GM18909 (cell line): ENCODE data around the gene A3GALT2.
A peak's percentile ranks its signal among the peaks of the same experiment; 100 is the strongest.
"Not testable (repeated sequence)": the region's sequence is repeated elsewhere in the genome, so short reads cannot be mapped to it uniquely, and the experiment has no call there.

Experiments
- ATAC-seq: cut with Tn5 transposase; IDR thresholded peaks from one replicate; pipeline ENCODE4 v1.9.1; 2021; ENCODE audit warnings: mild to moderate bottlenecking; ENCODE audit not compliant: unreplicated experiment, poor library complexity

A3GALT2 gene

DNA sequence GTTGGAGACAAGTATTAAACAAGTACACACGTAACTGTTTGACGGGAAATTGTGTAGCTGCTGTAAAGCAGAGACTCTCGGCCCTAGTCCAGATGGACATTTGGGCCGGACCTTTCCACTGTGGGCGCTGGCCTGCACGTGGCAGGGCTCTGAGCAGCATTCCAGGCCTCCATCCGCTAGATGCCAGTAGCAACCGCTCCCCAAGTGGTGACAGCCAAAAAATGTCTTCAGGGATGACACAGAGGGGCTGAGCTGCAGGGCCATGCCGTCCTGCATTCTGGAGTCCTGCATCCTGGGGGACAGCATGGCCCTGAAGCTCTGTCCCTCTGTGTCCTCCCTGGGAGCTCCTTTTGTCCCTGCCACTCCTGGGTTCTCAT is 24.8 kb downstream of the A3GALT2 start:
- no peak for ATAC-seq

DNA sequence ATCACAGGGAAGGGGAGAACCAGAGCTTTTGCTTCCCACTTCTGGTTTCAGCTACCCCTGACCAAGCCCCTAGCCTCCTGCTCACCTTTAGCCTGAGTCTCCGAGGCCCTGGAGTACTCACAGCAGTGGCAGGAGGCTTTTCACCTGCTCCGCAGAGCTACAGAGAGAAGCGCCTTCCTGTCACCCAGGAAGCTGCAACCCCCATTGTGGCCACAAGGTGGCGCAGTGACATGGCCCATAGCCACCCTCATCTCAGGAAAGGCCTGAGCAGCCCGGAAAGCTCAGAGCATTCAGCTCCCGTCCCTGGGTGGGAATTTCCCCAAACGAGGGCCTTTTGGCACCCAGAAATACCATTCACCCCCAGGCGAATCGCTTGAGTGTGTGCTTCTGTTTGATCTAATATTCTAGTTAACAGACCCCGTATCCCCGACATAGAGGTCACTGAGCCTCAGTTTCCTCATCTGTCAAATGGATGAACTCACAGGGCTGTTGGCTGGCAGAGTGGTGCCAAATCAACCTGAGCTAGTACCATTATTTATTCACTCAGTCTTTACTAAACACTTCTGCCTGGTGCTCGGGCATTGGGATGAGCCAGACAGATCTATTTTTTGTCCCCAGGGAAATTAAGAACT is 25.3 kb downstream of the A3GALT2 start:
- peak; percentile 79 for ATAC-seq

DNA sequence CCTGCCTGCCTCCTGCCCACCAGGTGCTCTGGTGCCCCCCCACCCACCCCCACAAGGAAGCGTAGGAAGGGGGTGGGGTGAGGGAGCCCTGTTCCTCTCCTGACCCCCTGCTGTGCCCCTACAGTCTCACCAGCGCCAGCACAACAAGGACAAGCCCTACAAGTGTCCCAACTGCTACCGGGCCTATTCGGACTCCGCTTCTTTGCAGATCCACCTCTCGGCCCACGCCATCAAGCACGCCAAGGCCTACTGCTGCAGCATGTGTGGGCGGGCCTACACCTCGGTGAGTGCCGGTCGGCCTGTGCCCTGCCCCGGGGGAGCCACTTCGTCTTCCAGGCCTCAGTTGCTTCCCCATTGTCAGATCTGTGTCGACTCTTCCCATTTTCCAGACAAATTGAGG is 25.9 kb downstream of the A3GALT2 start:
- ATAC-seq: no peak

DNA sequence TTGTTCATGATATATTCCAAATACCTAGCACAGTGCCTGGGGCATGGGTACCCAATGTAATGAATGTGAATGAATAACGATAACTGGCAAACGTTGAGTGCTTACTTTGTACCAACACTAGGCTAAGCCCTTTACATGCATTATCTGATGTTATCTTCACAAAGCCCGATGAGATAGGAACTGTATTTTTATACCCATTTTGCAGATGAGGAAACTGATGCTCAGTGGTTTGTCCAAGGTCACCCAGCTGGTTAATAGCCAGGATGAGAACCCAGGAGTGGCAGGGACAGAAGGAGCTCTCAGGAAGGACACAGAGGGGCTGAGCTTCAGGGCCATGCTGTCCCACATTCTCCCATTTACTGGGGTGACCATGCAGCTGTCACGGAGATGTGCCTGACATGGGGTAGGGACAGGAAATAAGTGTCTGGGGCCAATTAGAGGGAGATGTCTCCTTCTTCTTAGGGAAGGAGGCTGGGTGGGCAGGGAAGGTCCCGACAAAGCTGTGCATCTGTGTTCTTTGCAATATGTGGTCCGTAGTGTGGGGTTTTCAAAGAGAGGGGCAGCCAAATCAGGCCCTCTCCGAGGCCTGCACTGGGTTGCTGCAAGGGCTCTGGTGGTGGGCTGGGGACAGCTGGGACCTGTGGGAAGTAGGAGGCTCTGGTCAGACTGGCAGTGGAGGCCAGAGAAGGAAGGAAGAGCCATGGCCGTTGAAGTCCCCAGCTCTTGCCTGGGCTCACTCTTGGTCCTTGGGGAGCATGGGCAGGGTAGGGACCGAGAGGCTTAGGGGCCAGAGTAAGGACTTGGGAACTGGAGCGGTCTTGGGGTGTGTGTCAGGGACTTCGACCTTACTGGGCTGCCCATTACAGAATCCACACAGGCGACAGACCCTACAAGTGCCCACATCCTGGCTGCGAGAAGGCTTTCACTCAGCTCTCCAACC is 26.6 kb downstream of the A3GALT2 start:
- no peak for ATAC-seq

DNA sequence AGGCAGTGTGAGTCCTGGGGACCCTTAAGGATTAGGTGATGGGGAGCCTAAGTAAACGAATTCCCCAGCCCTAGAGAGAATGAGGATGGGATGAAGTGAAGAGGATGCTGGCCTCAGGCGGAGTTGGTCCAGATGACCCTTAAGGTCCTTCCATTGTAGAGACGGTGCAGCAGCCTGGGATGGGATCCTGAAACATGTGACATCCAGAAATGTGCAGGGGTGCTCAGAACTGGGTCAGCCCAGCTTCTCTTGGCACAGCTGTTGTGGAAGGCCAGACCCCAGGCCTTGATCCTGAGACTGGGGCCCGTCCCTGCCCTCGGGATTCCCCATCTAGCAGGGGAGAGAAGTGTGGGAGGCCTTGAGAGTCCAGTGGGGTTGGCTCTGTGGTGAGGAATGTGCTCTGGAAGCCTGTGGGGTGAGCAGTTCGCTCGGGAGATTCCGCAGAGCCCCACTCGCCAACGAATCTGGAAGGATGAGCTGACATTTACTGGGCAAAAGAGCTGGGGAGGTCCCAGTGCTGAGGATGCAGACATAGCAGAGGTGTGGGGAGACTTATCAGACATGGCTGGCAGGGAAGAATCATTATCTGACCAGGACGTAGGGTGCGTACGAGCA is 28.1 kb downstream of the A3GALT2 start:
- ATAC-seq: no peak

DNA sequence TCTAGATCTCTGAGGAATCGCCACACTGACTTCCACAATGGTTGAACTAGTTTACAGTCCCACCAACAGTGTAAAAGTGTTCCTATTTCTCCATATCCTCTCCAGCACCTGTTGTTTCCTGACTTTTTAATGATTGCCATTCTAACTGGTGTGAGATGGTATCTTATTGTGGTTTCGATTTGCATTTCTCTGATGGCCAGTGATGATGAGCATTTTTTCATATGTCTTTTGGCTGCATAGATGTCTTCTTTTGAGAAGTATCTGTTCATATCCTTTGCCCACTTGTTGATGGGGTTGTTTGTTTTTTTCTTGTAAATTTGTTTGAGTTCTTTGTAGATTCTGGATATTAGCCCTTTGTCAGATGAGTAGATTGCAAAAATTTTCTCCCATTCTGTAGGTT is 30.3 kb downstream of the A3GALT2 start:
- not testable (repeated sequence) for ATAC-seq

DNA sequence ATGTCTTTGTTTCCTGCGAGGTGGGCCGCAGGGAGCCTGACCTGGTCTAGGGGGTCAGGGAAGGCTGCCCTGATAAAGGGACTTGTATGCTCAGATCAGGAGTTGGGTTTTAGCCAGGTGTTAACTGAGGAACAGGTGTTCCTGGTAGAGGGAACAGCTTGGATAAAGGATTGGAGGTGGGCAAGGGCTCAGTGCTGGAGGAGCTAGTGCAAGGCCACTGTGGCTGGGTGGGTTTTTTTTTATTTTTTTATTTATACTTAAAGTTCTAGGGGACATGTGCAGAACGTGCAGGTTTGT is 31.1 kb downstream of the A3GALT2 start:
- ATAC-seq: no peak

DNA sequence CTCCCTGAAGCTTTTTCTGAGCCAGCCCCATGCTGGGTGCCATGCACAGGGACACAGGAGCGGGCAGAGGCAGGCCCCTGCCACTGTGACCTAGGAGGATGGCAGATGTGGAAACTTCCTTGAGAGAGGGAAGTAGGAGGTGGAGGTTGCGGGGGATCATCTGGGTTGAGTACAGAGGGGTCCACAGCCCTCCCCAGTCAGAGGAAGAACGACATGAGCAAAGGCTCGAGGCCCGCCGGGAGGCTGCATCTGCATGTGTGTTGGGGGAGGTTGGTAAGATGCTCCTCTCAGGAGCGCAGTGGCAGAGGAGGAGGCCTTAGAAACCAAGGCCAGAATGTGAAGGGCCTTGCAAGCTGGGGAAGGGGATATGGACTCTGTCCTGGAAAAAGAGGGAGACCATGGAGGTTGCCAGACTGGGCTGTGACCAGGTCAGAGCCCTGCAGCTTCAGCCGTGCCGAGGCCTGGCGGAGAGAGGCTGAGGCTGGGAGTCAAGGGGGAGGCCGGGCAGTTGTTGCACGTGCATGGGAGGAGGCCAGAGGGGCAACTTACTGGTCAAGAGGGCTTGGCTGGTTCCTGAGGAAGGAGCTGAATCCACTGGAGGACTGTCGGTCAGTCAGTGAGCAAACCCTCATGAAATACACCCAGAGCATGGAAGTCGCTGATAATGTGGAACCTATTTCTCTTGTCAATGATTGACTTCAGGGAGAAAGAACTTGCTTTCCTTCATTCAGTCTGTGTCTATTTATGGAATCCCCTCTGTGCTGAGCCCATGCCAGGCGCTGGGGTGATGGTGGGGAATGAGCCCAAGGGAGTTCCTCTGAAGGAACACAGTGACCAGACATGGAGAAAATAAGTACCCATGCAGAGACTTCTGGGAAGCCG is 31.7 kb downstream of the A3GALT2 start:
- no peak for ATAC-seq

DNA sequence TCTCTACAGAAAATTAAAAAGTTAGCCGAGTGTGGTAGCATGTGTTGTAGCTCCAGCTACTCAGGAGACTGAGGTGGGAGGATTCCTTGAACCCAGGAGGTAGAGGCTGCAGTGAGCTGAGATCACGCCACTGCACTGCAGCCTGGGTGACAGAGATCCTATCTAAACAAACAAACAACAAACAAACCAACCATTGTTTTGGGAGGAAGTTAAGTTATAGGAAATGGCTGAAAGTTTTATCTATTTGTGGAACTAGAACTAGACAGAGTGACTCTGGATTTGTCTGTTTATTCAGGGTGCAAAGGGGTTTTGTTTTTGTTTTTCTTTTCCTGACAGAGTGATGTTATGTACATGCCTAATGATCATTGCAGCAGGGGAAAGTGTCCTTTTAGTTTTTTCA is 33.6 kb downstream of the A3GALT2 start:
- no peak for ATAC-seq

DNA sequence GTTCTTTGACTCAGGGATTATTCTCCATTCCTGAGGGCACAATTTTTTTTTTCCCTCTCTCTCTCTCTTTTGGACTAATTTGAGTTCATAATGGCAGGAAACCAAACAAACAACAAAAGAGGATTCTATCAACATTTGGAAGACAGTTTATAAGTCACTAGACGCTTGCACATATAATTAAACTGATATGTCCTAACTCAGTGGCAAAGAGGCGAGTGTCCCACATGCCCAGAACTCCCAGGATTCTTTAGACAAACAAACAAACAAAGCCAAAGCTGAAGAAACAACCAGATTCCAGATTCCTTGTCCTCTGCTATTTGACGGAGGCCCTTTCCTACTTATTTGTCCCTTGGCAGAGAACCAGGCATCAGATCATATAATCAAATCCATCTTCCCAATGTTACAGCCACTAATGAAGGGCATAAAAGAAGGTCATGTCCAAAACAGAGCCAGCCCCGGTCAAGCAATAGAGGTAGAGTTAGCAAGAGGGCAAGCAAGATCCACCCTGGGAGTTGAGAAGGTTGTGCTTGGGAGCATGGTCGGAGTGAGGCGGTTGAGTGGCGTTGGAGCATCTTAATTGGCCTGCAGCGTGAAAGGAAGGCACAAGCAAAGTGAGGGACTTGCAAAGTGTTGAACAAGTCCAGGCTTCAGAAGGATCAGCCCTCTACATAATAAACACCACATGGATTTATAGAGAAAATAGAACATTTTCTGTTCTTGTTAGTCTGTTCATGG is 34.3 kb downstream of the A3GALT2 start:
- ATAC-seq: no peak

DNA sequence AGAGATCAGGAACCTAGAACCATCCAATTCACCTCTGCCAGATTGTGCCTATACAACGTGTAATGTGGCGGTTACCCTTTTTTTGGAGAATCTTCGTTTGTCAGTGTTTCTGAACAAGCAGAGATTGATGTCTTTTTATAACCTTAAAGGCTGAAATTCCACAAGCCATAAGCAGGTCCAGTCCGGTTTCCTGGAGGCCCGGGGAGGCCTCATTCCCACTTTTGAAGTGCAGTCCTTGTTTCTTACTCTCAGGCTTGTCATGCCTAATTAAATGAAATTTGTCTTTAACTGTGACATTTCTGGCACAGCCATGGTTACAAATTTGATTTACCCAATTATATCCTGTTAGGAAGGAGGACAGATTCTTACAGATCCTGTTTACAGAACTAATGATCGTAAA is 36.8 kb downstream of the A3GALT2 start:
- ATAC-seq: no peak

DNA sequence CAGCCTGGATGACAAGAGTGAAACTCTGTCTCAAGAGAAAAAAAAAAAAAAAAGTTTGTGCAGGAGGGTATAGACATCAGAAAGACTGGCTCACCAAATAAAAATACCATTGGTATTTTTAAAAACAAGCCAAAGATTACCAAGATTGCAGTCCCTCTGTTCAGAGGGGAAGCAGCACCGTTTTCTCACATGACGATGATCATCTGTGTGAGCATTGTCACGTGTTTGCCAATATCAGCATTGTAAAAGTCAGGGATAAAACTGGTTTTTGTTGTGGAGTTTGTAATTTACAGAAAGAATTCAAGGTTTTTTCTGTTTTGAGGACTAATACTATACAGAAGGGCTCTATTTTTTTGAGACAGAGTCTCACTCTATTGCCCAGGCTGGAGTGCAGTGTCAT is 38.1 kb downstream of the A3GALT2 start:
- no peak for ATAC-seq

DNA sequence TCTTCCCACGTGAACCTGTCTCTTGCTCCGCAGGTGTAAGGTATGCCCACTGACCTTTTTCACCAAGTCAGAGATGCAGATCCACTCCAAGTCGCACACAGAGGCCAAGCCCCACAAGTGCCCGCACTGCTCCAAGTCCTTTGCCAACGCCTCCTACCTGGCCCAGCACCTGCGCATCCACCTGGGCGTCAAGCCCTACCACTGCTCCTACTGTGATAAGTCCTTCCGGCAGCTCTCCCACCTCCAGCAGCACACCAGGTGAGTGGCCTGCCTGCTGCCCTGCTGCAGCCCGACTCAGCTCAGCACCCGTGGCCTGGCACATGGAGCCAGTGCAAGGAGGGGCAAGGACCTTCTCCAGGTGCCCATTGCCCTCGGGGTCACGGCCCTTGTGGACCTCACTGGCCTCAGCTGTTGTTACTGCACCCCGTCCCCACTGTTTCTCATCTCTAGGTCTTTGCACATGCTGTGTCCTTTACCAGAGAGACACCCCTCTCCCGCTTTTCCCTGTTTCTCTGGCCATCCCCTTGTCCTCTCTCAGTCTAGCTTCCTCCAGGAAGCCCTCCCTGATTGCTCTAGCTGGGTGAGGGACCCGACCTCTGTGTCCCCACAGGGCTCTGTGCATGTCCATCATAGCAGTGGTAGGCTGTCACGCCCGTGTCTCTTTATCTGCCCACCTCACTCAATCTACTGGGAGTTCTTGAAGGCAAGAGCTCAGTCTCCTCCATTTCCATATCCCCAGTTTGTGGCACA is 39.2 kb downstream of the A3GALT2 start:
- ATAC-seq: no peak

DNA sequence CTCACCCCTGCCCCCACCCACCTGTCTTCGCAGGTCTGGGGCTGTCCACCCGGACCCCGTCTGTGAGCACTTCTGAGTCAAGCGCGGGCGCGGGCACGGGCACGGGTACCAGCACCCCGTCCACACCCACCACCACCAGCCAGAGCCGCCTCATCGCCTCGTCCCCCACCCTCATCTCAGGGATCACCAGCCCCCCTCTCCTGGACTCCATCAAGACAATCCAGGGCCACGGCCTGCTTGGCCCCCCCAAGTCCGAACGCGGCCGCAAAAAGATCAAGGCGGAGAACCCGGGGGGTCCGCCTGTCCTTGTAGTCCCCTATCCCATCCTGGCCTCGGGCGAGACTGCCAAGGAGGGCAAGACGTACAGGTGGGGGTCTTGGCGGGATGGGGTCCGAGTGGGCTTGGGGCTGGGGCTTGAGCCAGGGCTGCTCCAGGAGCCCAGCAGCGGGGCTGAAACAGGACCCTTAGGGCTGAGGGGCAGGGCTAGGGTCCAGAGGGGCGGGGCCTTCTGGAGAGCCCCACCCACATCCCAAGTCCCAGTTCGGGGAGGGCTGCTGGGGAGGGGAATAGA is 40.7 kb downstream of the A3GALT2 start:
- no peak for ATAC-seq

DNA sequence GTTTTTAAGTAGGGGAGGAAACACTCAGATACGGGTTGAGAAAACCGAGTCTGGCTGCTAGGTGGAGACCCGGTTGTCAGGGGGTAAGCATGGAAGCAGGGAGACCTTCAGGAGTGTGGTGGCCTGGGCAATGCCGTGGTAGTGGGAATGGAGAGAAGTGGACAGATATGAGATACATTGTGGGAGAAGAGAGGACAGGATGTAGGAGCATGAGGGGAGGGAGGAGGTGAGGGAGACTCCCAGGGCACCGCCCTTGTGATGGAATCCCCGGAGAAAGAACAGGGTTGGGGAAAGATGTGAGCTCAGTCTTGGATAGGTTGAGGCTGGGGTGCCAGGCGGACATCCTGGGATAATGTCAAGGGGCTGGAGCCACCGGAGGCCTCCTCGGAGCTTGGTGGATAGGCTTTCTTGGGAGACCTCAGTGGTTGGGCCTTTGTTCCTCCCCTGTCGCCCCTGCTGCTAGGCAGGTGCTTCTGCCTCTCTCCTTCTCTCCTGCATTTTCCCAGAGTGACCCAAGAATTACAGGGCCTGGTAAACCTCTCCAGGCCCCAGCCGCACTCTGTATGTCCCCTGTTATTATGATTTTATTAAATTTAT is 43.3 kb downstream of the A3GALT2 start:
- no peak for ATAC-seq

DNA sequence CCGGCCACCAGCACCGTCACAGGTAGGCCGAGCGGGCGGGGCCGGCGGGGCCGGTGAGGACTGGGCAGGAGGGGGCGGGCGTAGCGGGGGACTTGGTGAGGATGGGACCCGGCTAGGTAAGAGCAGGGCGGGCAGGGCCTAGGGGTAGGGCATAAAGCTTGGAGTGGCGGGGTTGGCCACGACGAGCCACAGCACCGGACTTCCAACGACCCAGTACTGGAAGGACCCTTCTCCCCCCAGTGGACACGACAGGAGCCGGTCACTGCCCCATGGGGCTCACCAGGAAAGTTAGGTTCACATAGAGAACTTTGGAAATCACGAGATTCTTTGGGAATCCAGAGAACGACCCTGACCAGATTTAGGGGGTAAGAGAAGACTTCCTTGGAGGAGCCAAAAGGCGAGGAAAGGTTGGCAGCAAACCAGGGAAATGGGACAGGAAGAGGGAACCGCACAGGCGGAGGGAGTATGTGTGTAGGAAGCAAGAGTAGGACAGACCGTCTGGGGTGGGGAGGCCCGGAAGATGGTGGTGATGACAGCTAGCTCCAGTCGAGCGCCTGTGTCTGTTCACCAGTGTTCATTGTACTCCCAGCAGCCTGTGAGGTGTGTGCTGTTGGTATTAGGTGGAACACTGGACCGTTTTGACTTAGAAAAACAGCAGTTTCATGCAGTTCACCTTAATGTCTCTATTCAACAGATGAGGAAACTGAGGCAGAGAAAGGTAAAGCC is 44.2 kb downstream of the A3GALT2 start:
- no peak for ATAC-seq

DNA sequence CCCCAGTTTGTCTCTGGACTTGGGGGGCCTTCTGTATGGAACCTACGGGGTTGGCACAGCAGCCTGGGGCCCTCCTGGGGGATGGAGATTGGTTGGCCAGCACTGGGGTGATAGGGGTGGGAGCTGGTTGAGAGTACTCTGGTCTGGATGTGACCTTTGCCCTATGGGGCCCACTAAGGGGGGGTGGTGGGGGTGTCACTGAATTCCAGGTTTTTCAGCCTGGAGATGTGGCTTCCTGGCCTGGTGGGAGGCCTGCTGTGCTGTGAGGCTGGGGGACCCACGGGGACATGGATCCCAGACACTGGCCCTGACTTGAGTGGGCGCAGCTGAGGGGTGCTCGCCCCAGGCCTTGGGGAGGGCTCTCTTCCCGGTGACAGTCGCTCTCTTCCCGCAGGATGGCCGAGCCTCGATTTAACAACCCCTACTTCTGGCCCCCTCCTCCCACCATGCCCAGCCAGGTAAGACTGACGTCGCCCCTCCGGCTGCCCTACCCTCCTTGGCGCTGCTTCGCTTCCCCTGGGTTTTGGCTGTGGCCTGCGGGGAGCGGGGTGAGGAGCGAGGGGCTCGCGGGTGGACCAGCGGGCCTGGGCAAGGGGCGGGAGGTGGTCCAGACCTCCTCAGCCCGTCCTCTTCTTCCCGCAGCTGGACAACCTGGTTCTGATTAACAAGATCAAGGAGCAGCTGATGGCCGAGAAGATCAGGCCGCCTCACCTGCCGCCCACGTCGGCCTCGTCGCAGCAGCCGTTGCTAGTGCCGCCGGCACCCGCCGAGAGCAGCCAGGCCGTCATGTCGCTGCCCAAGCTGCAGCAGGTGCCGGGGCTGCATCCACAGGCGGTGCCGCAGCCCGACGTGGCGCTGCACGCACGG is 45.0 kb downstream of the A3GALT2 start:
- ATAC-seq: no peak
